Activated CD4-positive, alpha-beta memory T cell treated with anti-CD3 and anti-CD28 coated beads, Interleukin-2, amount 10 ng/mL, durations not matched to agents 7 days and 5 days (primary cell): ENCODE measurements around the gene BAK1. TPM values are rescaled to one million over a fixed set of nuclear protein-coding genes. Genes with fewer than 3 reads are reported as not detected.

Experiments used
- CTCF ChIA-PET: fragments of 350-600 bp; sonication (Branson Sonifier 250); formaldehyde crosslinking; loops from one replicate; lab custom pipeline; 2021; ENCODE audit warnings: antibody characterized with exemption, inconsistent platforms; lab: Charles Lee
- POLR2A ChIA-PET: fragments of 350-600 bp; sonication (Branson Sonifier 250); formaldehyde crosslinking; loops from one replicate; lab custom pipeline; 2021; ENCODE audit warnings: antibody characterized with exemption; lab: Charles Lee
- DNase-seq: peaks from one replicate; pipeline ENCODE4 v3.0.0-alpha.2; 2020
- H3K27ac Mint-ChIP-seq: one replicate; pipeline ENCODE4 v1.8.0; 2021; ENCODE audit warnings: mild to moderate bottlenecking, mixed read lengths
- H3K27me3 Mint-ChIP-seq: one replicate; pipeline ENCODE4 v1.8.0; 2021; ENCODE audit warnings: mixed read lengths
- H3K36me3 Mint-ChIP-seq: one replicate; pipeline ENCODE4 v1.8.0; 2021; ENCODE audit warnings: low read depth, mixed read lengths
- H3K4me1 Mint-ChIP-seq: one replicate; pipeline ENCODE4 v1.8.0; 2021; ENCODE audit warnings: mixed read lengths
- H3K4me3 Mint-ChIP-seq: one replicate; pipeline ENCODE4 v1.8.0; 2021; ENCODE audit warnings: mild to moderate bottlenecking, mixed read lengths
- H3K9me3 Mint-ChIP-seq: one replicate; pipeline ENCODE4 v1.8.0; 2021; ENCODE audit warnings: mixed read lengths
- total RNA-seq, 2 experiments: library from RNA; stranded (reverse); gene quantifications; one replicate each; pipeline ENCODE4 v1.2.3, GENCODE V29; 2021

Gene BAK1
- total RNA-seq, 2 experiments from 2014 or later, result 97.9 to 100 TPM

GRCh38 chr6:33592280-33592594 is 12.2 kb upstream of the BAK1 start:
- Mint-ChIP-seq H3K27me3 (peaks cover 2% of the 10 kb centered on the region), H3K27ac (no peak overlapping the region), H3K9me3 (no peaks in the 10 kb centered on the region), H3K4me1 (peaks cover 48% of the 10 kb centered on the region), H3K36me3 (no peaks in the 10 kb centered on the region), H3K4me3 (peak overlapping the region; percentile 68)
- ChIA-PET POLR2A (interaction anchor here (0.7 to 3.0 kb wide), 6 partner anchors 10 to 105 kb away, joined by 3 to 10 read pairs (median 4); partner anchors contain the start of genes BAK1 and ITPR3), CTCF (interaction anchor here (1.3 to 3.3 kb wide), 2 partner anchors 16 to 77 kb away, joined by 3 to 17 read pairs; no protein-coding TSS in a partner anchor)
- no peak for DNase-seq

GRCh38 chr6:33591424-33592032 is 11.5 kb upstream of the BAK1 start:
- Mint-ChIP-seq H3K9me3 (no peaks in the 10 kb centered on the region), H3K27ac (no peak overlapping the region), H3K27me3 (peaks cover 2% of the 10 kb centered on the region), H3K4me1 (peaks cover 45% of the 10 kb centered on the region), H3K4me3 (no peak overlapping the region), H3K36me3 (no peaks in the 10 kb centered on the region)
- POLR2A ChIA-PET, result interaction anchor here (1.5 to 3.0 kb wide), 3 partner anchors 11 to 29 kb away, joined by 3 to 10 read pairs (median 4); partner anchors contain the start of genes BAK1 and ITPR3
- CTCF ChIA-PET, result interaction anchor here (0.9 to 3.3 kb wide), 4 partner anchors 11 to 109 kb away, joined by 3 to 17 read pairs (median 4); partner anchors contain the start of gene BAK1
- no peak for DNase-seq

- DNase-seq, result no peak
- Mint-ChIP-seq H3K27me3 (peaks cover 2% of the 10 kb centered on the region), H3K4me3 (no peak overlapping the region), H3K4me1 (peaks cover 50% of the 10 kb centered on the region), H3K27ac (no peak overlapping the region), H3K36me3 (no peaks in the 10 kb centered on the region), H3K9me3 (no peaks in the 10 kb centered on the region)
- ChIA-PET CTCF (interaction anchor here (0.7 to 1.4 kb wide), 10 partner anchors 12 to 121 kb away, joined by 3 to 29 read pairs (median 6); partner anchors contain the start of genes ITPR3 and UQCC2), POLR2A (interaction anchor here (1.0 to 1.4 kb wide), 3 partner anchors 20 to 121 kb away, joined by 3 to 7 read pairs (median 3); partner anchors contain the start of gene UQCC2)
Observed at GRCh38 chr6:33590531-33591198, 10.6 kb upstream of the BAK1 start.

GRCh38 chr6:33589731-33590530 is 9.9 kb upstream of the BAK1 start:
- peaks cover 52% of the 10 kb centered on the region for H3K4me1 Mint-ChIP-seq
- H3K36me3 Mint-ChIP-seq, result no peaks in the 10 kb centered on the region
- peaks cover 2% of the 10 kb centered on the region for H3K27me3 Mint-ChIP-seq
- H3K4me3 Mint-ChIP-seq, result no peak overlapping the region
- peak; percentile 54 for DNase-seq
- H3K27ac Mint-ChIP-seq, result no peak overlapping the region
- ChIA-PET CTCF (interaction anchor here (0.7 to 1.4 kb wide), 13 partner anchors 11 to 123 kb away, joined by 3 to 29 read pairs (median 6); partner anchors contain the start of genes ITPR3 and UQCC2), POLR2A (interaction anchor here (0.8 to 1.4 kb wide), 5 partner anchors 19 to 121 kb away, joined by 3 to 7 read pairs (median 3); partner anchors contain the start of gene UQCC2)
- no peaks in the 10 kb centered on the region for H3K9me3 Mint-ChIP-seq

- Mint-ChIP-seq H3K27me3 (peaks cover 2% of the 10 kb centered on the region), H3K4me1 (peaks cover 55% of the 10 kb centered on the region), H3K4me3 (no peak overlapping the region), H3K9me3 (no peaks in the 10 kb centered on the region), H3K27ac (no peak overlapping the region), H3K36me3 (no peaks in the 10 kb centered on the region)
- no peak for DNase-seq
- CTCF ChIA-PET, result interaction anchor here (0.9 to 1.4 kb wide), 11 partner anchors 10 to 124 kb away, joined by 3 to 29 read pairs (median 6); partner anchors contain the start of genes BAK1 and ITPR3
- POLR2A ChIA-PET, result interaction anchor here (0.8 to 1.4 kb wide), 5 partner anchors 19 to 122 kb away, joined by 3 to 7 read pairs (median 3); partner anchors contain the start of gene UQCC2
Observed at GRCh38 chr6:33589392-33589730, 9.3 kb upstream of the BAK1 start.

GRCh38 chr6:33588894-33589293 is 8.8 kb upstream of the BAK1 start:
- Mint-ChIP-seq H3K27ac (no peak overlapping the region), H3K9me3 (no peaks in the 10 kb centered on the region), H3K4me1 (peaks cover 57% of the 10 kb centered on the region), H3K4me3 (no peak overlapping the region), H3K27me3 (peaks cover 2% of the 10 kb centered on the region), H3K36me3 (no peaks in the 10 kb centered on the region)
- ChIA-PET POLR2A (no interaction called here), CTCF (interaction anchor here (1.0 kb wide), 1 partner anchor 9 kb away, joined by 3 read pairs; the partner anchor contains the start of gene BAK1)
- no peak for DNase-seq

GRCh38 chr6:33587529-33587928 is 7.5 kb upstream of the BAK1 start:
- no peak for DNase-seq
- ChIA-PET CTCF (interaction anchor here (0.7 to 4.0 kb wide), 11 partner anchors 8 to 157 kb away, joined by 3 to 34 read pairs (median 5); partner anchors contain the start of genes ITPR3, UQCC2 and ZBTB9), POLR2A (interaction anchor here (0.8 to 3.2 kb wide), 5 partner anchors 8 to 124 kb away, joined by 3 to 13 read pairs (median 5); partner anchors contain the start of gene UQCC2)
- no peaks in the 10 kb centered on the region for H3K36me3 Mint-ChIP-seq
- no peaks in the 10 kb centered on the region for H3K9me3 Mint-ChIP-seq
- no peak overlapping the region for H3K4me3 Mint-ChIP-seq
- H3K27me3 Mint-ChIP-seq, result peaks cover under 1% of the 10 kb centered on the region
- H3K27ac Mint-ChIP-seq, result no peak overlapping the region
- peaks cover 49% of the 10 kb centered on the region for H3K4me1 Mint-ChIP-seq

- ChIA-PET POLR2A (interaction anchor here (1.3 to 3.2 kb wide), 4 partner anchors 15 to 125 kb away, joined by 8 to 13 read pairs (median 10); partner anchors contain the start of genes ITPR3 and UQCC2), CTCF (interaction anchor here (0.8 to 4.0 kb wide), 14 partner anchors 9 to 212 kb away, joined by 3 to 34 read pairs (median 8); partner anchors contain the start of genes ITPR3, UQCC2 and ZBTB9)
- Mint-ChIP-seq H3K27ac (peak overlapping the region; percentile 89), H3K9me3 (no peaks in the 10 kb centered on the region), H3K27me3 (no peaks in the 10 kb centered on the region), H3K4me1 (peaks cover 40% of the 10 kb centered on the region), H3K4me3 (peak overlapping the region; percentile 66), H3K36me3 (no peaks in the 10 kb centered on the region)
- no peak for DNase-seq
Observed at GRCh38 chr6:33586108-33586640, 6.1 kb upstream of the BAK1 start.

- H3K4me3 Mint-ChIP-seq, result peak overlapping the region; percentile 66
- H3K9me3 Mint-ChIP-seq, result no peaks in the 10 kb centered on the region
- peak; percentile 91 for DNase-seq
- peak overlapping the region; percentile 89 for H3K27ac Mint-ChIP-seq
- H3K27me3 Mint-ChIP-seq, result no peaks in the 10 kb centered on the region
- CTCF ChIA-PET, result interaction anchor here (0.7 to 4.0 kb wide), 26 partner anchors 9 to 176 kb away, joined by 3 to 34 read pairs (median 5); partner anchors contain the start of genes ITPR3, UQCC2 and ZBTB9
- peaks cover 38% of the 10 kb centered on the region for H3K4me1 Mint-ChIP-seq
- H3K36me3 Mint-ChIP-seq, result no peaks in the 10 kb centered on the region
- POLR2A ChIA-PET, result interaction anchor here (1.1 to 3.2 kb wide), 7 partner anchors 9 to 126 kb away, joined by 3 to 13 read pairs (median 8); partner anchors contain the start of genes ITPR3 and UQCC2
Observed at GRCh38 chr6:33585403-33586107, 5.5 kb upstream of the BAK1 start.

GRCh38 chr6:33584700-33585402 is 4.8 kb upstream of the BAK1 start:
- CTCF ChIA-PET, result interaction anchor here (0.7 to 4.0 kb wide), 25 partner anchors 10 to 177 kb away, joined by 3 to 34 read pairs (median 4); partner anchors contain the start of genes UQCC2 and ZBTB9
- Mint-ChIP-seq H3K4me1 (peaks cover 36% of the 10 kb centered on the region), H3K9me3 (no peaks in the 10 kb centered on the region), H3K4me3 (no peak overlapping the region), H3K36me3 (peaks cover 3% of the 10 kb centered on the region), H3K27me3 (no peaks in the 10 kb centered on the region), H3K27ac (peak overlapping the region; percentile 89)
- no peak for DNase-seq
- POLR2A ChIA-PET, result interaction anchor here (1.1 to 3.2 kb wide), 7 partner anchors 8 to 126 kb away, joined by 3 to 13 read pairs (median 8); partner anchors contain the start of genes ITPR3 and UQCC2
